GM12878 (cell line): ENCODE data around the gene ZCCHC8. TPM values are rescaled to one million over a fixed set of nuclear protein-coding genes. Genes with fewer than 3 reads are reported as not detected.
A peak's percentile ranks its signal among the peaks of the same experiment; 100 is the strongest.

Source experiments
- CBFB ChIP-seq: IDR thresholded peaks from 2 replicates; pipeline ENCODE4 v1.6.1; 2016; ENCODE audit warnings: antibody characterized with exemption, low read depth
- CREB1 ChIP-seq: IDR thresholded peaks from 2 replicates; pipeline ENCODE4 v1.6.1; 2012; ENCODE audit warnings: low read depth, mild to moderate bottlenecking, inconsistent platforms
- E2F8 ChIP-seq: fragments of 450-650 bp; IDR thresholded peaks from 2 replicates; pipeline ENCODE4 v1.6.1; 2018; ENCODE audit warnings: mild to moderate bottlenecking, low read depth, moderate library complexity; ENCODE audit not compliant: partially characterized antibody
- E4F1 ChIP-seq: fragments of 450-650 bp; IDR thresholded peaks from 2 replicates; pipeline ENCODE4 v1.6.1; 2018; ENCODE audit warnings: borderline replicate concordance, mild to moderate bottlenecking; ENCODE audit not compliant: partially characterized antibody
- HDAC2 ChIP-seq: fragments of 200-600 bp; sonication (generic); IDR thresholded peaks from 2 replicates; pipeline ENCODE4 v1.6.1; 2017
- HDGF ChIP-seq: fragments of 450-650 bp; IDR thresholded peaks from 2 replicates; pipeline ENCODE4 v1.6.1; 2016; ENCODE audit warnings: antibody characterized with exemption
- LARP7 ChIP-seq: fragments of 450-650 bp; IDR thresholded peaks from 2 replicates; pipeline ENCODE4 v1.6.1; 2017; ENCODE audit warnings: mild to moderate bottlenecking
- MYC ChIP-seq: IDR thresholded peaks from 2 replicates; pipeline ENCODE4 v1.6.1; 2011; ENCODE audit warnings: mild to moderate bottlenecking, low read length, moderate library complexity, inconsistent platforms; ENCODE audit not compliant: insufficient read depth, insufficient replicate concordance, insufficient read length, severe bottlenecking
- NFIC ChIP-seq: IDR thresholded peaks from 2 replicates; pipeline ENCODE4 v1.6.1; 2012; ENCODE audit warnings: low read depth, mild to moderate bottlenecking, inconsistent platforms, low read length, moderate library complexity
- POLR2A ChIP-seq: IDR thresholded peaks from 2 replicates; pipeline ENCODE4 v1.6.1; 2011; ENCODE audit warnings: low read depth, mild to moderate bottlenecking, low read length
- POLR2AphosphoS5 ChIP-seq: IDR thresholded peaks from 2 replicates; pipeline ENCODE4 v1.6.1; 2011; ENCODE audit warnings: mild to moderate bottlenecking, low read length, inconsistent platforms
- PRDM15 ChIP-seq: fragments of 450-650 bp; formaldehyde crosslinking; IDR thresholded peaks from 2 replicates; pipeline ENCODE4 v1.4.0; 2020; ENCODE audit warnings: mild to moderate bottlenecking, moderate library complexity
- SMC3 ChIP-seq: IDR thresholded peaks from 2 replicates; pipeline ENCODE4 v1.6.1; 2011; ENCODE audit warnings: low read length, improper control_type of control experiment, borderline replicate concordance
- SREBF1 ChIP-seq: IDR thresholded peaks from 2 replicates; pipeline ENCODE4 v1.6.1; 2012; ENCODE audit warnings: mild to moderate bottlenecking, low read length
- TBL1XR1 ChIP-seq: IDR thresholded peaks from 2 replicates; pipeline ENCODE4 v1.6.1; 2012; ENCODE audit warnings: low read depth, low read length, improper control_type of control experiment
- ZNF384 ChIP-seq: IDR thresholded peaks from 2 replicates; pipeline ENCODE4 v1.6.1; 2012; ENCODE audit warnings: low read depth, mild to moderate bottlenecking, low read length, improper control_type of control experiment, borderline replicate concordance
- ZSCAN29 ChIP-seq: fragments of 450-650 bp; IDR thresholded peaks from 2 replicates; pipeline ENCODE4 v1.6.1; 2017; ENCODE audit warnings: mild to moderate bottlenecking, moderate library complexity
- polyA plus RNA-seq, 11 experiments: library from polyadenylated mRNA; depleted of rRNA in 4 of 11; unstranded in 6 of 11; stranded (reverse) in 5 of 11; fragments of >200 nt; fragmentation: Nextera tagmentation in 4 of 11; fragmentation: Illumina TruSeq in 1 of 11; extraction: Ambion mirVana in 4 of 11; extraction: Trizol in 1 of 11; gene quantifications; 1 replicate in 1 of 11; 2 replicates in 10 of 11; pipeline versions ENCODE4 v1.2.1 to v1.2.3, GENCODE V29; 2011 to 2016; ENCODE audit warnings: inconsistent platforms in 2 of 11, missing spikeins in 2 of 11, low read depth in 1 of 11
- total RNA-seq, 4 experiments: library from RNA; depleted of rRNA in 3 of 4; stranded (reverse); fragments of >200 nt in 3 of 4; fragmentation: Illumina TruSeq in 1 of 4; extraction: Trizol in 1 of 4; gene quantifications; 2 replicates each; pipeline versions ENCODE4 v1.2.1 to v1.2.3, GENCODE V29; 2013 to 2021
- TF ChIP-seq, protein P1 (sequence below): fragments of 450-650 bp; formaldehyde crosslinking; IDR thresholded peaks from 2 replicates; pipeline ENCODE4 v1.5.0; 2022; ENCODE audit warnings: mild to moderate bottlenecking, missing genetic modification characterization

Gene ZCCHC8
- total and polyA plus RNA-seq, 10 of the 15 experiments (the other 5 are each of a cell fraction or from before 2014, with no cell fraction given): 8.8 to 34.8 (median 21.7) TPM

DNA sequence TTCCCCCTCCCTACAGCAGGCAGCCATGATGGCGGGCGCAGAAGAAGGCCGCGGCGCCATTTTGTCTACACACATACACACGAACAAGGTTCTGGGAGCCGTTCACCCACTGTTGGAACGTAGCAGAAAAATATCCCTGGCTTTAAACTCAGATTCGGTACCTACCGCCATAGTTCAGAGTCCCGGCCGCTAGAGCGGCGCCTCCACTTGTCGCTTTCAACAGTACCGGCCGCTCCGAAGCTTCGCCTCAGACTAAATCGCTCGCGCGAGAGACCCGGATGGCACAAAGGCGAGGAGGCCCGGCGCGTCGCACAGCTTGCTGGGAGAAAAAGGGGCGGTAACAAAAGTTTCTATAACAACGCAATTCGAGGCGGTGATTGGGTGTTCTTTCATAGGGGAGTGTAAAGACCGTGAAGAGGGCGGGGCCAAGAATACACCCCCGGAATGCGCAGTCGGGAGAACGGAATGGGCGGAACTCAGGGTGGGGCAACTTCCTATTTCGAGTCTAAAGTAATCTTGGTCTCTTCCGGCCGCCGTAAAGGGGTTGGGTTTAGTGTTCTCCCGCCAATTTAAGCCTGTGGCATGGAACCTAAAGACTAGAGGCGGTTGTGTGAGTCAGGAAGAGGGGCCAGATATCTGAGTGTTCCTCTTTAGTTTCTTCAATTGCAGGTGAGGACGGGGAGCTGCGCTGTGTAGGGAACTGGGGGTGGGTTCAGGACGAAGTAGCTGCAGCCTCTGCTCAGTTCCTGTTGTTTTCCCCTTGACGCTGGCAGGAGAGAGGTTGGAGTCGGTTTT is 26.1 kb upstream of the ZCCHC8 start, which contains the start of the genes KNTC1 and RSRC2 (continued):
- TF ChIP-seq E2F8: peak; percentile 99
- no peak for TF ChIP-seq SMC3
- TF ChIP-seq PRDM15: no peak
- TF ChIP-seq SREBF1: no peak
- TF ChIP-seq POLR2AphosphoS5: peak; percentile 99
- TF ChIP-seq NFIC: 0 out of 2 replicates have a peak, but pooled peaks have one; percentile 44
- peak; percentile 87 for TF ChIP-seq CBFB
- TF ChIP-seq E4F1: peak; percentile 62
- TF ChIP-seq CREB1: peak; percentile 56; the same call in 1 of the 2 replicates
- TF ChIP-seq ZNF384: 0 out of 2 replicates have a peak, but pooled peaks have one; percentile 8
- TF ChIP-seq ZSCAN29: no peak
- TF ChIP-seq MYC: peak; percentile 59
- TF ChIP-seq LARP7: peak; percentile 68
- no peak for TF ChIP-seq HDGF
- peak; percentile 99 for TF ChIP-seq POLR2A
- no peak for TF ChIP-seq HDAC2
- no peak for TF ChIP-seq TBL1XR1
- TF ChIP-seq, protein P1, sequence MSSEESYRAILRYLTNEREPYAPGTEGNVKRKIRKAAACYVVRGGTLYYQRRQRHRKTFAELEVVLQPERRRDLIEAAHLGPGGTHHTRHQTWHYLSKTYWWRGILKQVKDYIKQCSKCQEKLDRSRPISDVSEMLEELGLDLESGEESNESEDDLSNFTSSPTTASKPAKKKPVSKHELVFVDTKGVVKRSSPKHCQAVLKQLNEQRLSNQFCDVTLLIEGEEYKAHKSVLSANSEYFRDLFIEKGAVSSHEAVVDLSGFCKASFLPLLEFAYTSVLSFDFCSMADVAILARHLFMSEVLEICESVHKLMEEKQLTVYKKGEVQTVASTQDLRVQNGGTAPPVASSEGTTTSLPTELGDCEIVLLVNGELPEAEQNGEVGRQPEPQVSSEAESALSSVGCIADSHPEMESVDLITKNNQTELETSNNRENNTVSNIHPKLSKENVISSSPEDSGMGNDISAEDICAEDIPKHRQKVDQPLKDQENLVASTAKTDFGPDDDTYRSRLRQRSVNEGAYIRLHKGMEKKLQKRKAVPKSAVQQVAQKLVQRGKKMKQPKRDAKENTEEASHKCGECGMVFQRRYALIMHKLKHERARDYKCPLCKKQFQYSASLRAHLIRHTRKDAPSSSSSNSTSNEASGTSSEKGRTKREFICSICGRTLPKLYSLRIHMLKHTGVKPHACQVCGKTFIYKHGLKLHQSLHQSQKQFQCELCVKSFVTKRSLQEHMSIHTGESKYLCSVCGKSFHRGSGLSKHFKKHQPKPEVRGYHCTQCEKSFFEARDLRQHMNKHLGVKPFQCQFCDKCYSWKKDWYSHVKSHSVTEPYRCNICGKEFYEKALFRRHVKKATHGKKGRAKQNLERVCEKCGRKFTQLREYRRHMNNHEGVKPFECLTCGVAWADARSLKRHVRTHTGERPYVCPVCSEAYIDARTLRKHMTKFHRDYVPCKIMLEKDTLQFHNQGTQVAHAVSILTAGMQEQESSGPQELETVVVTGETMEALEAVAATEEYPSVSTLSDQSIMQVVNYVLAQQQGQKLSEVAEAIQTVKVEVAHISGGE (CRISPR knock-in tag): no peak
